HG02840 (cell line): ENCODE measurements around the gene KCNB1.
"Not testable (repeated sequence)": the region's sequence is repeated elsewhere in the genome, so short reads cannot be mapped to it uniquely, and the experiment has no call there.

Experiments
- ATAC-seq: cut with Tn5 transposase; IDR thresholded peaks from one replicate; pipeline ENCODE4 v1.9.1; 2021; ENCODE audit warnings: mild to moderate bottlenecking, moderate library complexity, moderate number of reproducible peaks; ENCODE audit not compliant: unreplicated experiment, low FRiP score

KCNB1 gene

GRCh38 chr20:49413677-49414076, 68.8 kb downstream of the KCNB1 start:
- ATAC-seq = no peak

- ATAC-seq = no peak
These were observed 69.5 kb downstream of the KCNB1 start for GRCh38 chr20:49412953-49413352.

GRCh38 chr20:49412254-49412653, 70.2 kb downstream of the KCNB1 start:
- ATAC-seq = no peak

GRCh38 chr20:49411221-49411925, 71.1 kb downstream of the KCNB1 start:
- no peak for ATAC-seq

GRCh38 chr20:49409975-49410621, 72.4 kb downstream of the KCNB1 start:
- not testable (repeated sequence) for ATAC-seq

GRCh38 chr20:49409302-49409974, 73.0 kb downstream of the KCNB1 start:
- ATAC-seq = no peak

GRCh38 chr20:49408509-49409104, 73.9 kb downstream of the KCNB1 start:
- ATAC-seq = no peak

GRCh38 chr20:49406666-49407065, 75.8 kb downstream of the KCNB1 start:
- ATAC-seq = no peak

GRCh38 chr20:49405696-49406095, 76.8 kb downstream of the KCNB1 start:
- no peak for ATAC-seq

- no peak for ATAC-seq
These were observed 77.3 kb downstream of the KCNB1 start for GRCh38 chr20:49405062-49405683.

- no peak for ATAC-seq
These were observed 78.0 kb downstream of the KCNB1 start for GRCh38 chr20:49404461-49404860.

GRCh38 chr20:49403911-49404310, 78.6 kb downstream of the KCNB1 start:
- ATAC-seq = no peak

- ATAC-seq = no peak
These were observed 79.5 kb downstream of the KCNB1 start for GRCh38 chr20:49403012-49403411.

GRCh38 chr20:49400904-49401303, 81.6 kb downstream of the KCNB1 start:
- no peak for ATAC-seq

GRCh38 chr20:49400410-49400809, 82.1 kb downstream of the KCNB1 start:
- no peak for ATAC-seq

- no peak for ATAC-seq
These were observed 83.1 kb downstream of the KCNB1 start for GRCh38 chr20:49399329-49399728.

- ATAC-seq = no peak
These were observed 83.9 kb downstream of the KCNB1 start for GRCh38 chr20:49398401-49399144.

GRCh38 chr20:49397525-49397924, 84.9 kb downstream of the KCNB1 start:
- ATAC-seq = no peak

- no peak for ATAC-seq
These were observed 86.2 kb downstream of the KCNB1 start for GRCh38 chr20:49396230-49396629.

GRCh38 chr20:49395659-49396058, 86.8 kb downstream of the KCNB1 start:
- no peak for ATAC-seq
